ENCODE measurements around the gene ALG12.
A peak's percentile ranks its signal among the peaks of the same experiment; 100 is the strongest.

Gene ALG12

DNA sequence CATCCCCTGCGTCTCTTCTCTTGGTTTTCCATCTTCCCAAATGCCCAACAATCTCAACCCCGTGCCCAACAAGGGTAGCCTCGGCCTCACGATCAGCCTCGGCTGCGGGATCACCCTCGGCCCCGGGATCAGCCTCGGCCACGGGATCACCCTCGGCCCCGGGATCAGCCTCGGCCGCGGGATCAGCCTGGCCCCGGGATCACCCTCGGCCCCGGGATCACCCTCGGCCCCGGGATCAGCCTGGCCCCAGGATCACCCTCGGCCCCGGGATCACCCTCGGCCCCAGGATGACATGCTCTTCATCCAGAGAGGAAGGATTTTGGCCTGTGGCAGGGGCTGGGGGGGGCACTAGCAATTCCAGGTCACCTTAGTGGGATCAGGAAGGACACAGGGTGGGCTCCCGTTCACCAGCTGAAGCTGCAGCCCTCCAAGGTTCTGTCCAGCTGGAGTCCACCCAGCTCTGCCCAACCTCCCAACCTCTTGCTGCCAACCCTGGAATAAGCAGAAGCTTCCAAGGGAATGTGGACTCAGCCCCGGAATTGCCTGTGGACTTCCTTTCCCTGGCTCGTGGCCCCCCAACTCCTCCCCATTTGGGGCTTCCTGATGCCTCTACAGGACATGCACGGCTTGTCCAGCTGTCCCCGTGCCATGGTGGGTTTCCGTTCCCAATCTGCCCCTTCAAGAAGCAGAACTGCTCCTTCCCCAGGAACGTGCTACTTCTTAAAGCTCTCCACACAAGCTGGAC, 6.2 kb downstream of the ALG12 start:
- DNase-seq (ENCODE audit: low spot score): no peak

DNA sequence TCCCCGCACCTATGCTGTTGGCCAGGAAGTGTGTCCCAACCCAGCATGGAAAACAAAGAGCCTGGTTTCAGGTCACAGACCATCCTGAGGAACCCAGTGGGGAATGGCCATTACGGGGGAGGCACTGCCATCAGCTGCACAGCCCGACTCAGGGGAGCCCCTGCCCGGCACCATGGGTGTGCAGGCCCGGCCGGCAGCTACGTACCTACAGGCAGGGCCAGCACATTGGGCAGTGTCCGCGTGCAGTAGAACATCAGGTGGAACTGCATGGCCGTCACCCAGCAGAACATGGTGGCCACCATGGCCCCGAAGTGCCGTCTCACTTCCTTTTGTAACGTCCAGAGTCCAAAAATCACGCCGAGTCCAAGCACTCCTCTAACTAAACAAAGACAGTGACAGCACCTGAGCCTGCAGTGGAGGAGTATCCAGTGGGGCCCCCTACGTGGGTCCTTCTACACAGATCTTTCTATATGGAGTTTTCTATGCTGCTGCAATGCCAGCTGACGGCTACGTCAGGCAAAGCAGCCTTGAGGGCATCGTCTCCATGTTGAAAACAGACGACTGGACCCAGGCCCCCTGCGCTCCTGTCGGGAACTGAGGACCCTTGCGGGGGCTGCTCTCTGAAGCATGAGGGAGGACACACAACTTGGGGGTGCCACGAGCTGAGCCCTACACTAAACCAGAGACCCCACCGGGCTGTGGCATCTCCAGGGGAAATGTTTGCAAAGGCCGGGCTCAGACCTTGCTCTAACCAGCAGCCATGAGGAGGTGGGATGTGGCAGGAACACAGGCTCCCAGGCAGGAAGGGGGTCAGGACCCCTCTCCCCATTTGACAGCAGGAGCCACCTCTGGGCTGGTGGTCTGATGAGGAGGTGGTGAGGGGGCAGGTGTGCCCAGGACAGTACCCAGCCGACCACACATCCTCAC, 7.7 kb downstream of the ALG12 start:
- no peak for DNase-seq (ENCODE audit: low spot score)

DNA sequence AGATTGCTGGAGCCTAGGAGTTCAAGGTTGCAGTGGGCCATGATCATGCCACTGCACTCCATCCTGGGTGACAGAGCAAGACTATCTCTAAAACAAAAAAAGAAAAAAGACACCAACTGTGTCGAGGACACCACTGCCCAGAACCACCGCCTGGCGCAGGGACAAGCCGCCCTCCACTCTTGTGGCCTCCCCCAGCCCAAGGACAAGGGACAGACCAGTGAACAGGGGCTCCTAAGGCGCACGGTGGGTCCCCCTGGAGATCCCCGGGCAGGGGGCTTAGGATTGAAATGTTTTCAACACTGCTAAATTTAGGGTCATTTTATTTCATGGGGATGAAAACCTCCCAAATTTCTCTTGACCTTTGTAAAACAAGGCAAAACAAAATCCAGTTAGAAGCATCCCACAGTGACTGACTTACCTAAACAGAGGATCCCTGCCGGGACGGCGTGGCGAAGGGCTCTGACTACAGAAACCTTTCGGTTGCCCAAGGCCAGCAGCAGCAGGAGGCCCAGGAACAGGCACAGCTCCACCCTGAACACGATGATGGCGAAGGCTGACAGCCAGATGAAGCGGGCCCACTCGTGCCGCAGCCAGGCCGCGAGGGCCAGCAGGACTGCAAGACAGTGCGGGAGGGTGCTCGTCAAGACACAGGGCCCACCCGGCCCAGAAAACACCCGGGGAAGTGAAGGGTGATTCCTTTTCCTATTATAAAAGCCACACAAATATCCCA, 8.6 kb downstream of the ALG12 start:
- no peak for DNase-seq (ENCODE audit: low spot score)

DNA sequence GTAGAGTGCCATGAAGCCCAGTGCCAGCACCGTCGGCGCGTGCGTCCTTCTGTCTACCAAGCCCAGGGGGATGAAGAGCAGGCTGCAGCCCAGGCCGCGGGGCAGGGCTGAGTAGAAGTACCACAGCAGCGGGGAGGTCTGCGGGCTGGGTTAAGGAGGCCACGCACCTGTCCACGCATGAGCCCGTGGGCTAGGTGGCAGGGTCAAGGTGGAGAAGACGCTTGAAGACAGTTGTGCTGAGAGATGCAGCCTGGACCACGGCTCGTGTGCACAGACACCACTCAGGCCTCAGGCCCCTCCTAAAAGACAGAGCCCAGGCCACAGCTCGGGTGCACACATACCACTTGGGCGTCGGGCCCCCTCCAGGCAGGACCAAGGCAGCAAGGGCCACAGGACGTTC, 10.4 kb downstream of the ALG12 start:
- DNase-seq (ENCODE audit: low spot score): no peak

DNA sequence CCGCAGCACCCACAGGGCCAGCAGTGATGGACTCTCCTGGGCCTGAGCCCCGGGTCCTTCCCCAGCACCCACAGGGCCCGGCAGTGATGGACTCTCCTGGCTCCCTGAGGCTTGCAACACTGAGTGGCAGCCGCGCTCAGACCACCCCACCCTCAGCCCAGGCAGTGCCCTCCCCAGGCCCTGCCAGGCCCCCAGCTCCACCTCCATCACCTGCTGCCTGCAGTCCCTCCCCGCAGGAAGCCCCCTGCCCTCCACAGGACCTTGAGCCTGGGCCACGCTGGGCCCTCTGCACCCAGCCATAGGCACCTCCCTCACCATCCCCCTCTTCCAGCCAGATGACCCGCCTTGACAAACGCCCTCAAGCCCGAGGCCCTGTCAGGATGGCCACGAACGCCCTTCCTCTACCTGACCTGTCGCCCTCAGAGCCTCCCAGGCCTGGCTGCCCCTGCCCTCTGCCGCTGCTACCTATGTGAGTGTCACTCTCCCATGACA, 11.4 kb downstream of the ALG12 start:
- no peak for DNase-seq (ENCODE audit: low spot score)

DNA sequence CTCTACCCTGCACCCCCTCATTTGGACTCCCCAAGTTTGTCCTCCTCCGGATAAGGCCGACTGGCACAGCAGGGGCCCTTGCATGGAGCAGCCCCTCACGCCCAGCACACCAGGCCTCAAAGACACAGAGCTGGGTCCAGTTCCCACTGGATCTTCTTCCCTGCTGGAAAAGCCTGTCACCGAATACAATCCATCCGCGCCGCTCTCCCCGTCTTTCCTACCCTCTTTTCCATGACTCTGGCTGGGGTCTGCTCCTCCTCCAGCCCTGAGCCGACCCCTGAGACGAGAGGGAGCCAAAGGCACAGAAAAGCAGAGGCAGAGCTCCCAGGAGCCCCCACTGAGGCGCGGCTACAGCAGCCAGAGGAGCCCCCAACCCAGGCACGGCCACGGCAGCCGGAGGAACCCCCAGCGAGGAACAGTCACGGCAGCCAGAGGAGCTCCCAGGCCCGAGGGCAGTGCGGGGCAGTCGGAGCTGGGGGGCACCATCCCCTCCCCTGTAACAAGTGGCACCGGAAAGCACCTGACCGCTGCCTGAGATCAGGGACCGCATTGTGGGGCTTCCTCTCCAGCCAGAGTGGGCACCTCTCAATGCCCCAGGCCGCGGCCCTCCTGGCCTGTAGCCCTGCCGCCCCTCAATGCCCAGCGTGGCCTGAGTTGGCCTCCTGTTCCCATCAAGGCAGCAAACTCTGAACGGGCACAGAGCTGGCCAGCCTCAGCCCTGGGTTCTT, 12.0 kb downstream of the ALG12 start:
- DNase-seq (ENCODE audit: low spot score): no peak

DNA sequence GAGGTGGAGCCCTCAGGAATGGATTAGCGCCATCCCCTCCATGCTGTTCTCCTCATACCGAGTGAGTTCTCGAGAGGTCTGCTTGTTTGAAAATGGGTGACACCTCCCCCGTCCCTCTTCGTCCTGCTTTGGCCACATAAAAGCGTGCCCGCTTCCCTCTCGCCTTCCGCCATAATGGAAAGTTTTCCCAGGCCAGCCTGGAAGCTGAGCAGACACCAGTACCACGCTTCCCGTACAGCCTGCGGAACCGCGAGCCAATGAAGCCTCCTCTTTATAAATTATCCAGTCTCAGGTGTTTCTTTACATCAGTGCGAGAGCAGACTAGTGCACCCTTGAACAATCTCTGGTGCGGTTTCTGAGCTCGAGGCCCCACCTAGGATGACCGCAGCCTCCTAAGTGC, 12.8 kb downstream of the ALG12 start:
- no peak for DNase-seq (ENCODE audit: low spot score)

DNA sequence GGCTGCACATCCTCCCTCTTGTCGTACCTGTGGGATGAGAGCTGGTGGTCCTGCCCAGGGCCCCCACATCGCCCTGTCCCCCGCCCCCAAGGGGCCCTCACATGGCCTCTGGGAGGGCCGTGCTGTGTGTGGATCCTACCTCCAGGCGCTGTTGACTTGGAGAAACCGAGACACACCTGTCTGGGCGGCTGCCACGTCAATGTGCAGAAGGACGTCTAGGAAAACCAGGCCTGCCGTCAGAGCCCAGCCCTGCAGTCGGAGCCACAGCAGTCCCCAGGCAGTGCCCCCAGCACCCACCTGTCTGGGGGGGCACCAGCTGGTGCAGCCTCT, 14.2 kb downstream of the ALG12 start:
- DNase-seq (ENCODE audit: low spot score): no peak

DNA sequence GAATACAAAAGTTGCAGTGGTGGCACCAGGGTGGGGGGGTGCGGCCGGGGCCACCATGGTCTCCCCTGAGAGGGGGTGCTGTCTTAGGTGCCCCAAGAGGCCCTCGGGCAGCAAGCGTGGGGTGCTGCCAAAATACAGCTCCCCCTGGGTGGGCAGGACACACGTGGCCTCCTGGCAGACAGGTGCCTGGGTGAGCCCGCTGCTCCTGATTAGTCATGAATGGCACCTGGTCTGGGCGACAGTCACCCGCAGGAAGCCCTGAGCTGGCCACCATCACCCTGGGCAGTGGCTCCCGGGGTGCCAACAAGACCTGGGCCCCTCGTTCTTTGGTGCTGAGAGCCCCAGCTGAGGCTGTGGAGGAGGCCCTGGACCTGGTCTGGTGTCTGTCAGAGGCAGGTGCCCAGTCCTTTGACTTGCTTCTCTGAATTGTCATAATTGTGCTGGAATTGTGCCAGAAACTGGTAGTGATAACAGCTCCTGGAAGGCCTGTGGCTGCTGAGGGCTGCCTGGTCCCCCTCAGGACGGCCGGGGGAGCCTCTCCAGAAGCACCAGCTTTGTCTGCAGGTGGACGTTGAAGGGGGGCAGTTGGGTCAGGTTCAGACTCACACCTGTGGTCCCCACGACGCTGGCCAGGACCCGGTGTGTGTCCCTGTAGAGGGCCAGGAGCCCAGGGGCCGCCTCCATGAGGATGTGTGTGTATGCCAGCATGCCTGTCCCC, 14.8 kb downstream of the ALG12 start:
- DNase-seq (ENCODE audit: low spot score): no peak

DNA sequence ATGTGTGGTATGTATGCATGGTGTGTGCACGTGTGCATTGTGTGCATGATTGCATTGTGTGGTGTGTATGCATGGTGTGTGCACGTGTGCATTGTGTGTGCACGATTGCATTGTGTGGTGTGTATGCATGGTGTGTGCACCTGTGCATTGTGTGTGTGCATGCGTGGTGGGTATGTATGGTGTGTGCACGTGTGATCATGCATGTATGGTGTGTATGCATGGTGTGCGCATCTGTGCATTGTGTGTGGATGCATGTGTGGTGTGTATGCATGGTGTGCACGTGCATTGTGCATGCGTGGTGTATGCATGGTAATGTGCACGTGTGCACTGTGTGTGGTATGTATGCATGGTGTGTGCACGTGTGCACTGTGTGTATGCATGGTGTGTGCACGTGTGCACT, 16.8 kb downstream of the ALG12 start:
- no peak for DNase-seq (ENCODE audit: low spot score)

DNA sequence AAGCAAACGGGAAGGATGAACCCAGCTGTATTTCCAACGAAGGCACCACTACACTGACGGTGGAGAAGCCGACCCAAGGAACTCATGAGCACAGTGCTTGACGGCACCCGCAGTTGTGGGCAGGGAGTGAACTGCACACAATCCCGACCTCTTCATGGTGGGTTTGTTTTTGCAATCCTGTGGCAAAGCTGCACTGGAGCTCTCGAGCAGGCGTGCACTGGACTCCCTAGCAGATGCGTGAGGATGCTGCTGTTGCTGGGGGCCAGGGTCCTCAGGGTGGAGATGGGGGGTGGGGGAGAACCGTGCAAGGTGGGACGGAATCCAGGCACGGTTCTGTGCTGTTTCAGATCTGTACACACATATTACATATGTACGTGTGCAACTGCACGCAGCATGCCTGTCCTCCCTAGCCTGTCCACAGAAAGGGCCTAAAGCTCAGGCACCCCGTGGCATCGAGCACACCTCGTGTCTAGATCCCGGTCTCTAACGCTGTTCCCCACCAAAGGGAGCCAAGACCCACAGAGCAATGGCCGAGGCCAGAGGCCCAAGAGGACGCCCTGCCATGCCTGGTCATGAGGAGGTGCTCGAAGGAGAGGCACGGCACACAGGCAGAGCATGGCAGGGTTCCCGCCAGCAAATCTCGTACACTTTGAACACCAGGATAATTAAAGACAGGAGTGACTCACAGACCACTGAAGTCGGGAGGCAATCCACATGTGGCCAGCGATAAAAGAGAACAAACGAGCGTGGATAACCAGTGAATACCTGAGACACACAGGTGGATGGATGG, 17.6 kb downstream of the ALG12 start:
- DNase-seq (ENCODE audit: low spot score): no peak

DNA sequence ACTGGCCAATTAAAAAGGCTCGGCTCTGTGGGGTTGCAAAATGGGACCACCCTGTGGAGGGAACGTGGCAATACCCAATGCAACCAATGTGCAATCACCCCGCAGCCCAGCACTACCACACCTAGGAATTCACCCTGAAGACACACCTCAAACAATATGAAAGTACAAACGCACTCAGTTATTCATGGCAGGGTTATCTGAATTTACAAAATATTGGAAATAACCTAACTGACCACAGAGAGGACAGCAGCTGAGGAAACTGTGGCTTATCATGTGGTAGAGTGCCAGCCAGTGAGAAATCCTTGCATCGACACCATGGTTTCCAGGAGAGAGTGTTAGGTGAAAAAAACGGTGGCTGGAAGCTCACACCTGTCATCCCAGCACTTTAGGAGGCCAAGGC, 18.7 kb downstream of the ALG12 start:
- DNase-seq (ENCODE audit: low spot score): no peak

DNA sequence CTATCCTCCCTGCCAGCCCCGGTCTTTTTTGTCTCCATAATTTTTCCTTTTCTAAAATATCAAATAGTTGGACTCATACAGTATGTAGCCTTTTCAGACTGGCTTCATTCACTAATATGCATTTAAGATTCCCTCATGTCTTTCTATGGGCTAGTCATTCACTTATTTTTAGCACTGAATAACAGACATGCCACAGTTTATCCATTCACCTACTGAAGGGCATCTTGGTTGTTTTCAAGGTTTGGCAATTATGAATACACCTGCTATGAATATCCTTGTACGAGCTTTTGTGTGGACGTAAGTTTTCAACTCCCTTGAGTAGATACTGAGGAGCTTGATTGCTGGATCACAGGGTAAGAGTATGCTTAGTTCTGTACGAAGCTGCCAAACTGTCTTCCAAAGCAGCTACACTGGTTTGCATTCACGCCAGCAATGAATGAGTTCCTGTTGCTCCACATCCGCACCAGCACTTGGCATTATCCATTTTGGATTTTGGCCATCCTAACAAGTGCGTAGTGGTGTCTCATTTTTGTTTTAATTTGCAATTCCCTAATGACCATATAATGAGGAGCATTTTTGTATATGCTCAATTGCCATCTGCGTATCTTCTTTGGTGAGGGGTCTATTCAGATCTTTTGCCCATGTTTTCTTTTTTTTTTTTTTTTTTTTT, 21.1 kb downstream of the ALG12 start:
- no peak for DNase-seq (ENCODE audit: low spot score)

DNA sequence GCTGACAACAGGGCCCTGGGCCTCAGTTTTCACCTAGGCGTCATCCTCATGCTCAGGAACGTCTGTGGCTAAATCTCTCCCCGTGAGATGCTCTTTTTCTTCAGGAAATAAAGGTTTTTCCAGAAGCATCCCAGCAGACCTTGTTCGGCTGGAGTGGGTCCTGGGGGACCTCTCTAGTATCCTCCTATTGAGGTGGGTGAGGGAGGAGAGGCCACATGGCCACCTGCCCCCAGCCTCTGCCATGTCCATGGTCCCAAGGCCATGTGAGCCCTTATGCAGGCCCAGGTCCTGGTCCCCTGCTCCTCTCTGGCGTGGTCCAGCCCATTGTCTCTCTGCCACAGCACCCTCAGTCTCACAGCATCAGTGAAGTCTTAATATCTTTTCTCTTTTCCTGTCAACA, 22.0 kb downstream of the ALG12 start:
- no peak for DNase-seq (ENCODE audit: low spot score)

DNA sequence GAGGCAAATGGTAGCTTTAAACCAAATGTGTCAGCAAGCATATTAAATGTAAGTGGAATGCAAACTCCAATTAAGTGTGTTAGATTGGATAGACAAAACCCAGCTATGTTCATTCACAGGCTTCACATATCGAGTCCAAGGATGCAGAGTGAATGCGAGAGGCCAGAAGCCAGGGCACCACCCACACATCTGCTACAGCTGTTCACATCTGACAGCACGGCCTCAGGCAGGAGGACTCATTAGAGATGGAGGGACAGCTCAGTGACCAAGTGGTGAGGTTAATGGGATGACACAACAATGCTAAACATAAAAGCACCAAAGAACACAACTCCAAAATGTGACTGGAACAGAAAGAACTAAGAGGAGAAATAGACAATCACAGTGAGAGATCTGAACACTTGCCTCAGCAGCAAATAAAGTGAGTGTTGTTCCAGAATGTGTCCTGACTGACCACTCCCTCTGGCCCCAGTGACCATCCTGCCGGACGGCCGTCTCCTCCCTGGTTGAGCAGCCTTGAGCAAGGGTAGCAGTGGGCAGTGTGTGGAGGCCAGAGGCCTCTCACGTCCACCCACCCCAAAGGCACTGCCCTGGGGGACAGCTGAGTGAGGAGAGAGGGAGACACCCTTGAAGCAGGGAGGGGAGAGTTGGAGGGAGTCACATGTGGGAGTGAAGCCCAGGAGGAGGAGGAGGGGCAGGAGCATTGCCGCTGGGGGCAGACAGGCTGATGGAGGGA, 23.8 kb downstream of the ALG12 start:
- no peak for DNase-seq (ENCODE audit: low spot score)

DNA sequence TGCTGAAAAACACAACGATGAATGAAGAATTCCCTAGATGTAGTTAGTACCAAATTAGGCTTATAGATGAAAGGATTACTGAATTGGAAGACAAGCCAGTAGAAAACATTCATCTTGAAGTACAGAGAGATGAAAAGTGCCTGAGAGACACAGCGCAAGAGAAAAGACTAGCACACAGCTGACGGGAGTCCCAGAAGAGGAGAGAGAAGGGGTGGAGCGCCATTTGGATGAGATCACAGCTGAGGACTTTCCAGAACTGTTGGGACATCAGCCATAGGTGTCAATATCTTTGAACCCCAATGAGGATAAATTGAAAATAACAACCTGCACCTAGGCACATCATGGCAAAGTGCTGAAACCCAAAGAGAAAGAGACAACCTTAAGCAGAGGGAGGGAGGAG, 25.2 kb downstream of the ALG12 start:
- DNase-seq (ENCODE audit: low spot score): no peak

DNA sequence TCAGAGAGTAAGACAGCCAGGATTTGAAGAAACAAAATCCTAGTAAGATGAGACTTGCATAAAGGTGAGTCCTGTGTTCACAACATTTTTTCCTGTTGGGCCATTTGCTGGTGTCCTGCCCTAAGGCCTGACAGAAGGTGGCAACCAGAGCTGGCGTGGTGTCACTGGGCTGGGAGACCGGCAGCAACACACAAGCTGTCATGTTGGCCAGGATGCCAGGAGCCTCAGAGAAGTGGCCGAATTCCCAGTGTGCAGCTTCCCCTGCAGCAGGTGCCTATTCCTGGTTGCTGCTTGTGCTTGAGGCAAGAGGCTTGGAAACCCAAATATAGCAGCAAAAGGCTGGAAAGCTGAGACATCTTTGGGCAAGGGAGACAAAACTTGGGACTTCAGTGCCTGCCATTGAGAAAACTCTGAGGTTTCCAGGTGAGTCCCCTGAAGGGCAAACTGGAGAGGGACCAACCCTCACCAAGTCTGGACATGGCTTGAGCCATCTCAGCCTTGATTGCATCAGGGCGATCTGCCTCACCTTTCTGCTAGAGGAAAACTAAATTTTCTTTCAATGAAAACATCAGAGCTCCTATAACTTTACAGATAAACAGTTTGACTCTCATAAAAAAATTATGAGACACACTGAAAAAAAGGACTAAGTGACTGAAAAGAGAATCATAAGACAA, 25.9 kb downstream of the ALG12 start:
- no peak for DNase-seq (ENCODE audit: low spot score)

DNA sequence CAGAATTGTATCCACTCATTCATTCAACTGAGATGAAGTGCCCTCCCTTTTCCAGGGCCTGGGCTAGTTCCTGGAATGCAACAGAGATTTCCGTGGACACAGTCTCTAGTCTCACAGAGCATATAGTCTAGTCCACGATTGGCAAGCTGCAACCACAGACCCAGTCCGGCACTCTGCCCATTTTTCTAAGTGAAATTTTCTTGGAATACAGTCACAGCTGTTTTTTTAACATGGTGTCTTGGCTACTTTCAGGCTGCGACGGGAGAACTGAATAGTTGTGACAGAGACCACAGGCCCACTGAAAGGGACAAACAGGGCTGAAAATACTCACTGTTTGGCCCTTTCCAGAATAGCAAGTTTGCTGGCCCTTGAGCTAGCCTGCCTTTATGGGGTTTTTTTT, 29.2 kb downstream of the ALG12 start:
- DNase-seq (ENCODE audit: low spot score): peak; percentile 50

DNA sequence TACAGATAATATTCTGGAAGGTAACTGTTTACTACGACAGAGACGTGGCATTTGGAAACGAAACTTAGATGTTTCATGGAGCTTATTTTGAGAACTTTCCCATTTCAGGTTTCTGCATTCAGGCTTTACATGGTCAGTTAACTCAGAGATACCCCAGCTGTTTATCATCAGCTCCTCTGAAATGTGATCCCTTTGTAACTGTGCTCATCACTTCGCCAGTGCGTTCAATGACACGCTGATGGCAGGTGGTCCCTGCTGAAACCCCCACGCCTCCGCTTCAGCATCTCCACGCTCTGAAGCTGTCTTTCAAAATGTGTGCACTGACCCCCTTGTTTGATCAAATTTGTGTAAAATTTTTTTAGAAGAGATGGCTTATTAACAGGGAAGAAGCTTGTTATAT, 30.5 kb downstream of the ALG12 start:
- no peak for DNase-seq (ENCODE audit: low spot score)
